ENCODE measurements around the gene PDLIM7.

The PDLIM7 gene

GRCh38 chr5:177504086-177505056 is 7.0 kb upstream of the PDLIM7 start:
- no peak for DNase-seq

GRCh38 chr5:177503351-177504085 is 6.1 kb upstream of the PDLIM7 start:
- no peak for DNase-seq

GRCh38 chr5:177502886-177503285 is 5.5 kb upstream of the PDLIM7 start:
- no peak for DNase-seq

- no peak for DNase-seq
Observed at GRCh38 chr5:177501874-177502678, 4.7 kb upstream of the PDLIM7 start.

- DNase-seq = peak; percentile 88
Observed at GRCh38 chr5:177500685-177501522, 3.5 kb upstream of the PDLIM7 start.

- no peak for DNase-seq
Observed at GRCh38 chr5:177499842-177500241, 2.4 kb upstream of the PDLIM7 start.

- DNase-seq = no peak
Observed at GRCh38 chr5:177498013-177498787, 796 bp upstream of the PDLIM7 start.

GRCh38 chr5:177496727-177497291 is 595 bp downstream of the PDLIM7 start:
- no peak for DNase-seq

- DNase-seq = no peak
Observed at GRCh38 chr5:177496070-177496726, 1.2 kb downstream of the PDLIM7 start.

GRCh38 chr5:177495243-177496060 is 2.0 kb downstream of the PDLIM7 start:
- no peak for DNase-seq

GRCh38 chr5:177494346-177495195 is 2.8 kb downstream of the PDLIM7 start:
- DNase-seq = no peak

GRCh38 chr5:177493795-177494345 is 3.5 kb downstream of the PDLIM7 start:
- no peak for DNase-seq

- DNase-seq = no peak
Observed at GRCh38 chr5:177492841-177493240, 4.6 kb downstream of the PDLIM7 start.

- no peak for DNase-seq
Observed at GRCh38 chr5:177491983-177492746, 5.2 kb downstream of the PDLIM7 start.

- no peak for DNase-seq
Observed at GRCh38 chr5:177491429-177491945, 5.9 kb downstream of the PDLIM7 start.

GRCh38 chr5:177490992-177491391 is 6.4 kb downstream of the PDLIM7 start:
- DNase-seq = no peak

Data from activated gamma-delta T cell treated with Interleukin-2 at 50 U/mL for 16 hours (primary cell).